ENCODE results near the gene EYS.
A peak's percentile ranks its signal among the peaks of the same experiment; 100 is the strongest.
"Not testable (repeated sequence)": the region's sequence is repeated elsewhere in the genome, so short reads cannot be mapped to it uniquely, and the experiment has no call there.

The EYS gene

DNA sequence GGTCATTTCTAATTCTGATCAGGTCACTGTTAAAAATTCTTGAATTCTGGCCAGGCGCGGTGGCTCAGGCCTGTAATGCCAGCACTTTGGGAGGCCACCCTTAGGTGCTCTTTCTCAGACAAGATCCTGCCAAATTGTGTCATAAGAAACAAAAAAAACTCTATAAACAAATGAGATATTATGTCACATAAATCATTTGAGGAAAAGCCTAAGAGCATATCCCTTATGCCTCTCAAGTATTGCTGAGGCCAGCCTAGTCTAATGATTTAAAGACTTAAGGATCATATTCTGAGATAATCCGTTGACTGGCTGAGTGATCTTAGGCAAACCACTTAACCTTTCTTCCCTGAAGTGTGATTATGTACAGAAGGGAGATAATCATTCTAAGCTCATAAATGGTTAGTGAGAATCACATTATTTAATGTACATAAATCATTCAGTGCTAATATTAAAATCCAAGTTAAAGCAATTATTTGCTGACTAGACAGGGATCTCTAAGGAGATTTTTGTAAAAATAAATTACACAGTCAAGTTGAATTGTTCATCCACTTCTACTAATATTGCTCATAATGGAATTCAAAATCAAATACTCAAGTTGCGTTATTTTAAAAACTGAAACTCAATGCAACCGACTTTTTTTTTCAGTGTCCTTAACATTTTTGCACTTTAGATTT, 1706.1 kb downstream of the EYS start:
- no peak for DNase-seq

DNA sequence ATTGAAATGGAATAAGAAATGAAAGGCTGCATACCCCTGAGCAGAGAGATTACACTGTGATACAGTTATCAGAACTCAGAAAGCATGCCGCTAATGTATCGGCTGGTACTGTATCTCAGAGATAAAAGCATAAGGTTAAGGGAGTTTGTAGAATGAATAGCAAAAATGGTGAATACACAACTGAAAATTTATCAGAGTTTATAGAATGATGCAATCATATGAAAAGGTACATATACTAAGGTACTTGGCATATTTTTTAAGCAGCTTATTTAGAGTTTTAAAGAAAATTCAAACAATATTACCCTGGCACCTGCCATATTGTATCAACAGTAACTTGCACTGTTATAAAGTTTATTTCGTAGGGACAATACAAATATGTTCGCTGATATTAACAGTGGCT, 1707.4 kb downstream of the EYS start:
- DNase-seq = no peak

GRCh38 chr6:63998991-63999390, 1708.0 kb downstream of the EYS start:
- no peak for DNase-seq

DNA sequence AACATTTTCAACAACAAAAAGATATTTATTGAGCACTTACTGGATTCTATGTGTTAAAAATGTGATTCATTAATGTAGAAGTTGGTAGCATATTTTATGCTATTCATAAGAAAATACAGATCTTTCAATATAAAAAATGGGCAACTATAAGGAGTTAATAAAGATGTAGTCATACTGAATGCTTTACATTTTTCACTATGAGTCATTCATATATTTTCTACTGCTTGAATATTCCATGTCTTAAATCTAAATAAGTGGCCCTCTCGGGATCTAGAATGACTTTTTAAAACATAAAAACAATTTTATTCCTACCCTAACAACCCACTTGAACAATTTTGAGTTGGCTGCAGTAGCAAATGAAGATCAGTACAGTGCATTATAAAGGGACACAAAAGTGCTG, 1709.3 kb downstream of the EYS start:
- DNase-seq = no peak

DNA sequence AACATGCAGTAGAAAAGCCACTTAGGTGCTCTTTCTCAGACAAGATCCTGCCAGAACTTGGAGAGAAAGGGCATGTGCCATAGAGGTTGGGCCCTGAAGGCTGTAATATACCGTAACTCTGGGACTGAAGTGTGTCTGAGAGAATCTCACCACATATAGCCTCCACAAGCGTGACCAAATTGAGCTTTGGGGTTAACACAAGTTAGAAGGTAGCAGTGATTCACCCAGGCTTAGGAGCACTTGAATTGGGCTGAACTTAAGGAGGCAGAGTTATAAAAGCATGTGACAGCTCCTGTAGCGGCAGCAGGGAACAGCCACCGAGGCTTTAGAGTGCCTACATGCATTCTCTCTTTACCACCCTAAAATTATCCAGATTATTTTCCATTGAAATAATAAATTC, 1709.8 kb downstream of the EYS start:
- no peak for DNase-seq

- DNase-seq = no peak
Measured at GRCh38 chr6:63985223-63985622, 1721.8 kb downstream of the EYS start.

- no peak for DNase-seq
Measured at GRCh38 chr6:63975699-63976098, 1731.3 kb downstream of the EYS start.

GRCh38 chr6:63968650-63969049, 1738.4 kb downstream of the EYS start:
- DNase-seq = no peak

GRCh38 chr6:63964366-63964765, 1742.7 kb downstream of the EYS start:
- DNase-seq = no peak

GRCh38 chr6:63963769-63964315, 1743.2 kb downstream of the EYS start:
- DNase-seq = no peak

GRCh38 chr6:63953336-63954021, 1753.5 kb downstream of the EYS start:
- DNase-seq = not testable (repeated sequence)

DNA sequence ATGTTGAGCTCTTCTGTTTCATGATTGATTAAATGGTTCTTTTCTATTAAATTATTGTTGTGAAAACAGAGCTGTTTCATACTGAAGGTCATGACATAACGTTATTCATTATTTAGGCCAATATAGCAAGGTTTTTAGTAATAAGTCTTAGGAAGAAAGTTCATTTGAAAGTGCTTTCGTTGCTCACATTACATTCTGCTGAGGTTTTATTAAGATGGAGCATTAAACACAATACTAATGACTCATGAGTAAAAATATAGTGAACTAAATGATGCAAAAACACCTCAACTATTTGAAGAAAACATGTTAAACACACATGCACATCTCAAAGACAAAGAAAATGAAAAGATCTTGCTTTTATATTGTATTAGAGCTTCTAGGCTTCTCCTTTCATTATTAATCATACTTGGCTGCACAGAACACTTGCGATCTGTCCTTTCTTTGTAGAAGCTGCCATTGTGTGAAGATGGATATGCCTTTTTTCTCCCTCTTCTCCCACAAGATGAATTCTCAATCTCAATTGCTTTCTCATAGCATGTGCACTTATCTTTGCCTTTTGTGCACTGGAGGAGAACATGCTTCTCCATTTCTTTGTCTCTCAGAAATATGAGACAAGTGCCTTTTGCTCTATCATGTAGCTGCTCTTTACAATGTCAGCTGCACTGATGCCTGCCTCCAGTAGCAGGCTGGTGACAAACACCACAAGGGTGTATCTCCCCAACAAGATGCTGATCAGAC, 1759.1 kb downstream of the EYS start:
- DNase-seq = no peak

- DNase-seq = no peak
Measured at GRCh38 chr6:63945987-63946386, 1761.0 kb downstream of the EYS start.

GRCh38 chr6:63943826-63944225, 1763.2 kb downstream of the EYS start:
- DNase-seq = no peak

DNA sequence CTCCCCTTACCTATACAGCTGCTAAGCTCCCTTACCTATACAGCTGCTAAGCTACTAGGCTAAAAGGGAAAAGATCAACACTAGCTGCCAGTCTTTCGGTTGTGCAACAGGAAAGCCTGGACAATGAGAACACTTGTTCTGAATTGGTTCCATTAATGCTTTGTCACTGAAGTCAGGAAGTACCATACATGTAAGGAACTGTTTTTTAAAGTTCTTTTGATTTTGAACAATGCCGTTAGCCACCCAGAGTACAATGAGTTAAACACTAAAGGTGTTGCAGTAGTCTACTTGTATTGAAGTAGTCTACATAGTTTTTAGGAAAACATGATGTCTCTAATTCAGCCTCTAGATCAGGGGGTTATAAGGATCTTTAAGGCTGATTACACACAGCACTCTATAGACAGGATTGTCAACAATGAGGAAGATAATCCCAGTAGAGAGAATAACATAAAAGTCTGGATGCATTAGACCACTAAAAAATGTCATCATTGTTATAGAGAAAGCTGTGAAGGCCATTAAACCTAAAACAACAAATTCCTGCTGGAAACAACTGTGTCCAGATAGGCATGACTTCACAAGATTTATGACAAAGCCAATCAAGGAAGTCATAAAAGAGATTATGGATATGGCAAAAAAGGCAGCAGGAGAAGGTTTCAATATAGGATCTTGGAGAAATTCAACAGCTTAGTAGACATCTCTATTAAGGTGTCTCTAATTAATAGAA, 1765.1 kb downstream of the EYS start:
- no peak for DNase-seq

DNA sequence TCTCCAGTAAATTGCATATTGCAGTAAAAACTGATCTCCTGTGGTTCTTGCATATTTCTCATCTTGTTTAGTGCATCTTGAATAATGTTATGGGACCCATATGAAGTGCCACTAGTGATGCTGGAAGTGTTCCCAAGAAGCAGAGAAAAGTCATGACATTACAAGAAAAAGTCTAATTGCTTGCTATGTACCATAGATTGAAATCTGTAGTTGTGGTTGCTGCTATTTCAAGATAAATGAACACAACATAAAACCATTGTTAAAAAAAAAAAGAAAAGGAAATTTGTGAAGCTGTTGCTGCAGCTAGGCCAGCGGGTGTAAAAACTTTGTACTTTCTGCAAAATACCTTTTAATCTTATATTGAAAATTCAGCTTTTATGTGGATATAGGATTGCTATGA, 1767.0 kb downstream of the EYS start:
- no peak for DNase-seq

DNA sequence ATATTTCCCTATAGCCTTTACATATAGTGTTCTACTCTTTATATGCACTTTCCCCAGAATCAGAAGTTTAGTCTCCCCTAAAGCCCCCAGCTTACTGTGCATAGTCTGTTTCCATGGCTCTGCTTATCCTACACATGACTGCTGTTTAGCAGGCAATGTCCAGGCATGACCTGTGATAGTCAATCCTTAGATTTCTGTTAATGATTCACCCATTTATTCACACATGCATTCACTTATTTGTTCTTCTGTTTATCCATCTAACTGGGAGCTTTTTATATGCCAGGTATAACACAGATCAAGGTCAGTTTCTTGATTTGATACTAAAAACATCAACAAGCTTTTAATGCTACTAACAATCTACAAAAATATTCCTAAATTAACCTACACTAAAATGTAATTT, 1770.6 kb downstream of the EYS start:
- no peak for DNase-seq

DNA sequence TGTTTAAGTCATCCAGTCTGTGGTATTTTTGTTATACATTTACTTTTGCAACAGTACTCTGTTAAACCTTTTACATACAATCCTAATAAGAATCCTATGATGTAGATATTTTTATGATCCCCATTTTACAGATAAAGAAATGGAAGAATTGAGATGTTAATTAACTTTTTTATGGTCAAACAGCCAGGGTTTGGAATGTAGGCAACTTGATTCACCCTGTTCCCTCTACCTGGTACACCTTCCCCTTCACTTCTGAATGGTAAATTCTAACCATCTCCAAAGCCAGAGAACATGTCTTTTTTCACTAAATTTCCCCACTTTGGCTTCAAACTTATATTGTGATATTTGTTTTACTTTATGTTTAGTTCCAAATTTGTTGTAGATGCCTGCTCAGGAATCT, 1771.3 kb downstream of the EYS start:
- no peak for DNase-seq

GRCh38 chr6:63933948-63934347, 1773.1 kb downstream of the EYS start:
- not testable (repeated sequence) for DNase-seq

GRCh38 chr6:63930848-63931247, 1776.2 kb downstream of the EYS start:
- DNase-seq = no peak

GRCh38 chr6:63929111-63929510, 1777.9 kb downstream of the EYS start:
- no peak for DNase-seq

DNA sequence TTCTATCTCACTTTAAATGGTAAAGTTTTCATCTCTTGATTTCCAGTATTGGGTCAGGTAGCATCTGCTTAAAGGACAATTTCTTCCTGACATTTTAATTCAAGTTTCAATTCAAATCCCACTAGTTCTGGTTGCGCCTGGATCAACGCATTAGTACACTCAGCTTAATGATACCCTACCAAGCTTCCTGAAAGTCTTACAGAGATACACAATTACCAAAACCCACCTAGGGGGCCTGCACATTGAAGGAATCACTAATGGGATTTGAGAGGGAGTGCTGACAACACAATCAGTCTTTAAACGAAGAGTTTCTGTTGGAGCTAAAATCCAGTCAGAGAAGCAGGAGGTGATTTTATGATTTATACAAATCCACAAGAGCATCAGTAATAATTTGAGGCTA, 1778.4 kb downstream of the EYS start:
- peak in 1 of 2 experiments; percentile 3 for DNase-seq

Measured in NCI-H2081 (cell line).